Measurements from ENCODE around the gene REEP6. TPM values are rescaled to one million over a fixed set of nuclear protein-coding genes. Genes with fewer than 3 reads are reported as not detected.

REEP6 gene
- total and polyA plus RNA-seq, 2 donors (not counting 3 experiments of a cell fraction or from before 2014, with no cell fraction given) = 1.3 to 1.5 TPM

GRCh38 chr19:1486720-1487575 is 4.0 kb upstream of the REEP6 start:
- Histone ChIP-seq H3K27ac (ENCODE audit: insufficient read depth, low read depth, low read length) (no peak overlapping the region), H3K4me2 (ENCODE audit: insufficient read depth, low read length) (no peak overlapping the region), H3K36me3 (ENCODE audit: control insufficient read depth in 2 of 2, extremely low read depth in 1 of 2, insufficient read depth in 2 of 2, low read length in 2 of 2) (no peaks in the 10 kb centered on the region), H3K9ac (replicated peaks; ENCODE audit: extremely low read depth, insufficient read depth, low read length) (no peak overlapping the region), H2AFZ (ENCODE audit: low read depth, low read length) (no peak overlapping the region), H3K79me2 (ENCODE audit: control insufficient read depth, insufficient read depth, low read length) (no peaks in the 10 kb centered on the region), H4K20me1 (replicated peaks; ENCODE audit: control insufficient read depth, extremely low read depth, insufficient read depth, low read length) (no peaks in the 10 kb centered on the region), H3K4me3 (replicated peaks in 1 of 3; ENCODE audit: insufficient read depth in 1 of 3, low read depth in 1 of 3, low read length in 3 of 3) (no peak overlapping the region), H3K4me1 (ENCODE audit: control insufficient read depth, extremely low read depth, insufficient read depth, low read length) (peaks cover 10% of the 10 kb centered on the region), H3K27me3 (ENCODE audit: control insufficient read depth in 2 of 2, insufficient read depth in 2 of 2, low read length in 2 of 2) (peaks cover 0 to 6% of the 10 kb centered on the region in 2 experiments), H3K9me3 (replicated peaks; ENCODE audit: control insufficient read depth, insufficient read depth, low read length) (no peaks in the 10 kb centered on the region), H3K9me1 (replicated peaks; ENCODE audit: control insufficient read depth, extremely low read depth, insufficient read depth, low read length) (no peaks in the 10 kb centered on the region)
- DNase-seq (ENCODE audit: low read depth, low spot score) = no peak
- intact Hi-C loops (cut with micrococcal nuclease) (no loop called here), dilution Hi-C loops (cut with MboI; ENCODE audit: extremely low pct_ligation_motif_present, low sequenced_read_pairs) (no loop called here)
- no TSS peak for BruUV-seq (replicated peaks)
- no peak for FAIRE-seq
- TF ChIP-seq, protein P1, sequence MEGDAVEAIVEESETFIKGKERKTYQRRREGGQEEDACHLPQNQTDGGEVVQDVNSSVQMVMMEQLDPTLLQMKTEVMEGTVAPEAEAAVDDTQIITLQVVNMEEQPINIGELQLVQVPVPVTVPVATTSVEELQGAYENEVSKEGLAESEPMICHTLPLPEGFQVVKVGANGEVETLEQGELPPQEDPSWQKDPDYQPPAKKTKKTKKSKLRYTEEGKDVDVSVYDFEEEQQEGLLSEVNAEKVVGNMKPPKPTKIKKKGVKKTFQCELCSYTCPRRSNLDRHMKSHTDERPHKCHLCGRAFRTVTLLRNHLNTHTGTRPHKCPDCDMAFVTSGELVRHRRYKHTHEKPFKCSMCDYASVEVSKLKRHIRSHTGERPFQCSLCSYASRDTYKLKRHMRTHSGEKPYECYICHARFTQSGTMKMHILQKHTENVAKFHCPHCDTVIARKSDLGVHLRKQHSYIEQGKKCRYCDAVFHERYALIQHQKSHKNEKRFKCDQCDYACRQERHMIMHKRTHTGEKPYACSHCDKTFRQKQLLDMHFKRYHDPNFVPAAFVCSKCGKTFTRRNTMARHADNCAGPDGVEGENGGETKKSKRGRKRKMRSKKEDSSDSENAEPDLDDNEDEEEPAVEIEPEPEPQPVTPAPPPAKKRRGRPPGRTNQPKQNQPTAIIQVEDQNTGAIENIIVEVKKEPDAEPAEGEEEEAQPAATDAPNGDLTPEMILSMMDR (IDR thresholded peaks at IDR 0.05; ENCODE audit: extremely low read depth in 1 of 2, insufficient read depth in 1 of 2, low read depth in 1 of 2, low read length in 2 of 2) = no peak
- TF ChIP-seq, protein P2, sequence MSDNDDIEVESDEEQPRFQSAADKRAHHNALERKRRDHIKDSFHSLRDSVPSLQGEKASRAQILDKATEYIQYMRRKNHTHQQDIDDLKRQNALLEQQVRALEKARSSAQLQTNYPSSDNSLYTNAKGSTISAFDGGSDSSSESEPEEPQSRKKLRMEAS (IDR thresholded peaks at IDR 0.05; ENCODE audit: insufficient read depth, insufficient read length) = no peak
- TF ChIP-seq EZH2 (IDR thresholded peaks at IDR 0.05; ENCODE audit: borderline replicate concordance, low read depth, low read length, severe bottlenecking) = no peak
- TF ChIP-seq MYC (IDR thresholded peaks at IDR 0.05; ENCODE audit: low read depth, low read length) = no peak
- TF ChIP-seq GATA2 (IDR thresholded peaks at IDR 0.05; ENCODE audit: insufficient read depth, insufficient read length, low read depth, low read length) = no peak
- TF ChIP-seq POLR2A (IDR thresholded peaks at IDR 0.05; ENCODE audit: low read depth, low read length) = no peak
- TF ChIP-seq POLR2AphosphoS5 (IDR thresholded peaks at IDR 0.05; ENCODE audit: insufficient read depth, low read depth, low read length) = no peak
- TF ChIP-seq FOS (IDR thresholded peaks at IDR 0.05; ENCODE audit: borderline replicate concordance, insufficient read depth, low read length) = no peak
- no peak for TF ChIP-seq JUN (IDR thresholded peaks at IDR 0.05; ENCODE audit: borderline replicate concordance, insufficient read depth, insufficient read length, low read depth)
- POLR2A ChIA-PET = no interaction called here
- CTCF ChIA-PET = interaction anchor here (1.0 kb wide), 1 partner anchor 59 kb away, joined by 3 read pairs; no protein-coding TSS in a partner anchor
